Measurements from ENCODE around the gene RPL38. TPM values are rescaled to one million over a fixed set of nuclear protein-coding genes. Genes with fewer than 3 reads are reported as not detected.

Gene RPL38
- total RNA-seq, 1 donor from 2014 or later, result 393 TPM

- Mint-ChIP-seq H3K4me1 (peaks cover 43% of the 10 kb centered on the region), H3K36me3 (peaks cover 2% of the 10 kb centered on the region), H3K27me3 (ENCODE audit: insufficient read depth, low read depth) (peaks cover 11% of the 10 kb centered on the region), H3K4me3 (no peak overlapping the region), H3K27ac (no peak overlapping the region), H3K9me3 (peaks cover 2% of the 10 kb centered on the region)
- Histone ChIP-seq H3K4me1 (peaks cover 36% of the 10 kb centered on the region), H3K36me3 (no peaks in the 10 kb centered on the region), H3K9me3 (ENCODE audit: low read depth) (no peaks in the 10 kb centered on the region), H3K27ac (no peak overlapping the region), H3K27me3 (no peaks in the 10 kb centered on the region), H3K4me3 (no peak overlapping the region), H4K20me1 (ENCODE audit: low read depth) (no peaks in the 10 kb centered on the region), H3K4me2 (no peak overlapping the region), H3K9ac (no peak overlapping the region), H3K79me2 (ENCODE audit: low read depth) (no peaks in the 10 kb centered on the region), H3F3A (ENCODE audit: low read depth) (peaks cover 30% of the 10 kb centered on the region), H2AFZ (replicated peaks) (no peak overlapping the region)
- no peak for DNase-seq (ENCODE audit: low spot score)
- TF ChIP-seq CTCF (IDR thresholded peaks at IDR 0.05) (no peak), EZH2phosphoT487 (IDR thresholded peaks at IDR 0.05) (no peak), EZH2 (IDR thresholded peaks at IDR 0.05) (no peak)
These were observed 38.4 kb downstream of the RPL38 start for GRCh38 chr17:74241847-74242246.

GRCh38 chr17:74243013-74243755 is 39.7 kb downstream of the RPL38 start:
- no peaks in the 10 kb centered on the region for H3K9me3 ChIP-seq (ENCODE audit: low read depth)
- peak overlapping the region; percentile 53 for H3K27ac Mint-ChIP-seq
- H3K79me2 ChIP-seq (ENCODE audit: low read depth), result no peaks in the 10 kb centered on the region
- H3K4me2 ChIP-seq, result no peak overlapping the region
- peaks cover 45% of the 10 kb centered on the region for H3K4me1 Mint-ChIP-seq
- TF ChIP-seq EZH2phosphoT487 (IDR thresholded peaks at IDR 0.05) (no peak), EZH2 (IDR thresholded peaks at IDR 0.05) (no peak), CTCF (IDR thresholded peaks at IDR 0.05) (no peak)
- H3K9me3 Mint-ChIP-seq, result peaks cover 4% of the 10 kb centered on the region
- no peak overlapping the region for H2AFZ ChIP-seq (replicated peaks)
- H3F3A ChIP-seq (ENCODE audit: low read depth), result peaks cover 30% of the 10 kb centered on the region
- no peak for DNase-seq (ENCODE audit: low spot score)
- H3K9ac ChIP-seq, result no peak overlapping the region
- H3K36me3 ChIP-seq, result no peaks in the 10 kb centered on the region
- peaks cover 6% of the 10 kb centered on the region for H3K36me3 Mint-ChIP-seq
- H3K27ac ChIP-seq, result no peak overlapping the region
- peaks cover 36% of the 10 kb centered on the region for H3K4me1 ChIP-seq
- no peaks in the 10 kb centered on the region for H4K20me1 ChIP-seq (ENCODE audit: low read depth)
- H3K4me3 Mint-ChIP-seq, result no peak overlapping the region
- no peaks in the 10 kb centered on the region for H3K27me3 ChIP-seq
- H3K27me3 Mint-ChIP-seq (ENCODE audit: insufficient read depth, low read depth), result peaks cover 11% of the 10 kb centered on the region
- no peak overlapping the region for H3K4me3 ChIP-seq

GRCh38 chr17:74244128-74244527 is 40.6 kb downstream of the RPL38 start:
- Mint-ChIP-seq H3K27ac (no peak overlapping the region), H3K4me3 (no peak overlapping the region), H3K36me3 (peaks cover 6% of the 10 kb centered on the region), H3K27me3 (ENCODE audit: insufficient read depth, low read depth) (peaks cover 14% of the 10 kb centered on the region), H3K4me1 (peaks cover 45% of the 10 kb centered on the region), H3K9me3 (peaks cover 4% of the 10 kb centered on the region)
- H4K20me1 ChIP-seq (ENCODE audit: low read depth), result no peaks in the 10 kb centered on the region
- TF ChIP-seq EZH2 (IDR thresholded peaks at IDR 0.05), result no peak
- no peak for TF ChIP-seq CTCF (IDR thresholded peaks at IDR 0.05)
- TF ChIP-seq EZH2phosphoT487 (IDR thresholded peaks at IDR 0.05), result no peak
- H3K36me3 ChIP-seq, result no peaks in the 10 kb centered on the region
- no peak overlapping the region for H3K27ac ChIP-seq
- peaks cover 36% of the 10 kb centered on the region for H3K4me1 ChIP-seq
- H2AFZ ChIP-seq (replicated peaks), result no peak overlapping the region
- no peak overlapping the region for H3K9ac ChIP-seq
- no peak overlapping the region for H3K4me3 ChIP-seq
- H3K4me2 ChIP-seq, result no peak overlapping the region
- no peak for DNase-seq (ENCODE audit: low spot score)
- H3K79me2 ChIP-seq (ENCODE audit: low read depth), result no peaks in the 10 kb centered on the region
- peaks cover 27% of the 10 kb centered on the region for H3F3A ChIP-seq (ENCODE audit: low read depth)
- no peaks in the 10 kb centered on the region for H3K9me3 ChIP-seq (ENCODE audit: low read depth)
- H3K27me3 ChIP-seq, result no peaks in the 10 kb centered on the region
